ENCODE results near the gene SENP5.

The SENP5 gene

GRCh38 chr3:196967412-196968232 lies 99.9 kb downstream of the SENP5 start:
- in situ Hi-C loops (cut with MboI; ENCODE audit: low sequenced_read_pairs, unreplicated experiment): no loop called here

DNA sequence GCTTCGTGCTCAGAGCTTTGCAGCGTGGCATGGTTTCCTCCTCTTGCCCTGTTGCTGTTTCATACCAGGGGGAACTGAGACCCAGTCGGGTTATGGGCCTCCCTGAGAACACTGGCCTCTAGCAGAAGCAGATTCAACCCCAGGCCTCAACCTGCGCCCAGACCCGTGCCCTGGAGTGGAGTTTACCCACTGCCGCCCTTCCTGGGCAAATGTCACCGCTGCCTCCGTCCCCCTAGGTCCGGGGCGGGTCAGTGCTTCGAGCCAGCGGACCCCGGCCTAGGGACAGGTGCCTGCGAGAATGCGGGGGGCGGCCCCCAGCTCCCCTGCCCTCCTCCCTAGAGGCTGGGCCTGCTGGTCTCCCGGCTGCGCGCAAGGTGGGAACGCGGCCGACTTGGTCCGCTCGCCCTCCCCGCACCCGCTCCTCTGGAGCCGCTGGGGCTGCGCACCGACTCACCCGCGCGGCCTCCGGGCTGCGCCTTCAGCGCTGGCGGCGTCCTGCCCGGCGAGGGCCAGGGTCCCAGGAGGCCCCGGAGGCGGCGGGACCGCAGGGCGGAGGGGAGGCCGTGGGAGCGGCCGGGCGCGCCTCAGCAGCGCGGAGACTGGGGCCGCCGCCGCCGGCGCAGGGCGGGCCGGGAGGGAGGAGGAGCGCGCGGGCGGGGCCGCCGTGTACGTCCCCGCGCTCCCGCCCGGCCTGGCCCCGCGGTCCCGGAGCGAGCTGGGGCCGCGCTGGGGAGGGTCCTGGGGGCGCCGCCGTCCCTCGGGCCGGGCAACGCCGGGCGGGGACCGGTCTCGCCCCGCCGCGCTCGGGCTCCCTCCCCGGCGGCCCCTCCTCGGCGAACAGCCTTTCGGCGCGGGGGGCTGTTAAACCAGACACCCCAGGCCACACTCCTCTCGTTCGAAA lies 100.8 kb downstream of the SENP5 start, which contains the start of gene PIGZ:
Gene PIGZ (minus strand): TSS at position 601 of the 901 bp plus-strand sequence. CDS start 16,802 bp downstream, outside the sequence.
- peak; percentile 86 for DNase-seq (ENCODE audit: low spot score)
- no peak for TF ChIP-seq CTCF (IDR thresholded peaks at IDR 0.05; ENCODE audit: borderline replicate concordance, control extremely low read depth, extremely low read depth, insufficient read depth, missing control alignments)
- in situ Hi-C loops (cut with MboI; ENCODE audit: low sequenced_read_pairs, unreplicated experiment): no loop called here

More at GRCh38 chr3:196967412-196968232, 99.9 kb downstream of the SENP5 start:
- no peak for TF ChIP-seq CTCF (IDR thresholded peaks at IDR 0.05; ENCODE audit: borderline replicate concordance, control extremely low read depth, extremely low read depth, insufficient read depth, missing control alignments)
- DNase-seq (ENCODE audit: low spot score): no peak

- no peak for TF ChIP-seq CTCF (IDR thresholded peaks at IDR 0.05; ENCODE audit: borderline replicate concordance, control extremely low read depth, extremely low read depth, insufficient read depth, missing control alignments)
- peak; percentile 86 for DNase-seq (ENCODE audit: low spot score)
- in situ Hi-C loops (cut with MboI; ENCODE audit: low sequenced_read_pairs, unreplicated experiment): no loop called here
Measured at GRCh38 chr3:196969134-196969659, 101.5 kb downstream of the SENP5 start.

- peak; percentile 91 for DNase-seq (ENCODE audit: low spot score)
- peak; percentile 93 for TF ChIP-seq CTCF (IDR thresholded peaks at IDR 0.05; ENCODE audit: borderline replicate concordance, control extremely low read depth, extremely low read depth, insufficient read depth, missing control alignments)
- in situ Hi-C loops (cut with MboI; ENCODE audit: low sequenced_read_pairs, unreplicated experiment): loop anchor here (10.0 kb wide), 1 partner anchor 125 kb away; no protein-coding TSS in a partner anchor
Measured at GRCh38 chr3:196969660-196970546, 102.2 kb downstream of the SENP5 start.

GRCh38 chr3:196970547-196971093 lies 102.9 kb downstream of the SENP5 start:
- in situ Hi-C loops (cut with MboI; ENCODE audit: low sequenced_read_pairs, unreplicated experiment): loop anchor here (10.0 kb wide), 1 partner anchor 126 kb away; no protein-coding TSS in a partner anchor
- TF ChIP-seq CTCF (IDR thresholded peaks at IDR 0.05; ENCODE audit: borderline replicate concordance, control extremely low read depth, extremely low read depth, insufficient read depth, missing control alignments): no peak
- no peak for DNase-seq (ENCODE audit: low spot score)

Measured in GM13976 (cell line).